NOMO-1 treated with dmso at 0.1 percent for 144 hours (cell line): ENCODE data around the gene C2orf81.
"Not testable (repeated sequence)": the region's sequence is repeated elsewhere in the genome, so short reads cannot be mapped to it uniquely, and the experiment has no call there.

Source experiments
- DNase-seq: peaks from one replicate; lab custom pipeline; 2025; ENCODE audit not compliant: unreplicated experiment; lab: John Stamatoyannopoulos, UW

C2orf81 gene

GRCh38 chr2:74421221-74421870 is at the start of gene C2orf81, which contains the start of gene WDR54:
Gene C2orf81, minus strand, starts transcription at chr2:74421619. Its CDS starts 59 bp downstream, at chr2:74421560.
Gene WDR54, plus strand, starts transcription at chr2:74421730. Its CDS starts 424 bp downstream, at chr2:74422154.
- peak; percentile 86 for DNase-seq

GRCh38 chr2:74470742-74471141 is 49.3 kb upstream of the C2orf81 start:
- DNase-seq = not testable (repeated sequence)

- no peak for DNase-seq
Observed at GRCh38 chr2:74464406-74464805, 43.0 kb upstream of the C2orf81 start.

- DNase-seq = no peak
Observed at GRCh38 chr2:74462786-74463105, 41.3 kb upstream of the C2orf81 start.

GRCh38 chr2:74462054-74462785 is 40.8 kb upstream of the C2orf81 start:
- no peak for DNase-seq

GRCh38 chr2:74461187-74462053 is 40.0 kb upstream of the C2orf81 start:
- no peak for DNase-seq

- DNase-seq = not testable (repeated sequence)
Observed at GRCh38 chr2:74460187-74460586, 38.8 kb upstream of the C2orf81 start.

GRCh38 chr2:74459503-74460118 is 38.2 kb upstream of the C2orf81 start:
- DNase-seq = not testable (repeated sequence)

GRCh38 chr2:74458938-74459363 is 37.5 kb upstream of the C2orf81 start:
- DNase-seq = no peak

- peak; percentile 98 for DNase-seq
Observed at GRCh38 chr2:74458132-74458937, 36.9 kb upstream of the C2orf81 start, which contains the start of gene WBP1. Gene WBP1, plus strand, starts transcription at chr2:74458438. Its CDS starts 165 bp downstream, at chr2:74458603.

- no peak for DNase-seq
Observed at GRCh38 chr2:74457549-74458131, 36.2 kb upstream of the C2orf81 start.

- peak; percentile 8 for DNase-seq
Observed at GRCh38 chr2:74457129-74457548, 35.7 kb upstream of the C2orf81 start.

- peak; percentile 97 for DNase-seq
Observed at GRCh38 chr2:74454654-74455511, 33.5 kb upstream of the C2orf81 start, which contains the start of gene INO80B. Gene INO80B, plus strand, starts transcription at chr2:74455087. Its CDS starts 30 bp downstream, at chr2:74455117.

GRCh38 chr2:74450570-74451190 is 29.3 kb upstream of the C2orf81 start:
- DNase-seq = no peak

GRCh38 chr2:74448771-74449170 is 27.4 kb upstream of the C2orf81 start:
- DNase-seq = no peak

GRCh38 chr2:74447230-74447999 is 26.0 kb upstream of the C2orf81 start:
- DNase-seq = no peak

- DNase-seq = no peak
Observed at GRCh38 chr2:74444498-74445318, 23.3 kb upstream of the C2orf81 start.
